HCT116 (cell line): ENCODE results near the gene SSR1. TPM values are rescaled to one million over a fixed set of nuclear protein-coding genes. Genes with fewer than 3 reads are reported as not detected.
"Not testable (repeated sequence)": the region's sequence is repeated elsewhere in the genome, so short reads cannot be mapped to it uniquely, and the experiment has no call there.

Source experiments
- ATAC-seq: fragments of 200-7000 bp; cut with Tn5 transposase; 2 replicates; pipeline ENCODE4 v1.9.1; 2020; ENCODE audit warnings: mild to moderate bottlenecking, moderate library complexity
- BruUV-seq: library from RNA; stranded (reverse); fragments of 400-500 nt; replicated peaks from 2 replicates; lab custom pipeline; 2021; lab: Mats Ljungman, UMichigan
- CTCF ChIA-PET: fragments of 300-600 bp; sonication (Branson Sonifier 250); formaldehyde crosslinking; loops from one replicate; lab custom pipeline; 2021; ENCODE audit warnings: antibody characterized with exemption; lab: Charles Lee
- POLR2A ChIA-PET: fragments of 300-600, 350-600 bp; sonication (Branson Sonifier 250); formaldehyde crosslinking; loops from one replicate; lab custom pipeline; 2021; ENCODE audit warnings: antibody characterized with exemption; lab: Charles Lee
- RAD21 ChIA-PET, 2 experiments: fragments of 300-600 bp; sonication (Branson Sonifier 250); formaldehyde crosslinking; loops; one replicate each; lab custom pipeline; 2023; ENCODE audit warnings: low total read pairs in 2 of 2; ENCODE audit not compliant: uncharacterized antibody in 2 of 2, unreplicated experiment in 2 of 2, low non-redundant PET in 1 of 2; lab: Charles Lee
- DNase-seq: peaks from one replicate; pipeline ENCODE4 v3.0.0-alpha.2; 2010; ENCODE audit warnings: low read depth, low spot score
- H2AFZ ChIP-seq: fragments of 200-600 bp; shearing (Covaris generic), sonication (generic); 2 replicates; pipeline ENCODE4 v1.6.1; 2017; ENCODE audit warnings: low read depth, mixed run types, mixed read lengths, antibody characterized with exemption, low read length; ENCODE audit not compliant: poor library complexity, severe bottlenecking
- H3K27ac ChIP-seq: 2 replicates; pipeline ENCODE4 v1.5.1; 2012; ENCODE audit warnings: low read depth, low read length
- H3K27me3 ChIP-seq: fragments of 200-600 bp; sonication (generic); 2 replicates; pipeline ENCODE4 v1.6.1; 2016; ENCODE audit warnings: mixed run types, low read length, mixed read lengths; ENCODE audit not compliant: insufficient read depth
- H3K36me3 ChIP-seq, 2 experiments: fragments of 200-500 bp in 1 of 2; fragments of 200-600 bp in 1 of 2; sonication (Bioruptor generic) in 1 of 2; sonication (generic) in 1 of 2; 2 replicates each; pipeline versions ENCODE4 v1.5.1 to v1.6.1; 2014 to 2016; ENCODE audit warnings: low read length in 2 of 2, inconsistent platforms in 1 of 2, mixed read lengths in 1 of 2, mixed run types in 1 of 2; ENCODE audit not compliant: insufficient read depth in 2 of 2, control insufficient read depth in 1 of 2
- H3K4me1 ChIP-seq, 2 experiments: fragments of 200-600 bp in 1 of 2; sonication (generic) in 1 of 2; 2 replicates each; pipeline versions ENCODE4 v1.5.1 to v1.6.1; 2012 to 2017; ENCODE audit warnings: low read length in 2 of 2, inconsistent platforms in 1 of 2, mild to moderate bottlenecking in 1 of 2, mixed read lengths in 1 of 2, mixed run types in 1 of 2, moderate library complexity in 1 of 2; ENCODE audit not compliant: insufficient read depth in 2 of 2, control insufficient read depth in 1 of 2
- H3K4me2 ChIP-seq: fragments of 200-600 bp; sonication (generic); 2 replicates; pipeline ENCODE4 v1.6.1; 2017; ENCODE audit warnings: mixed run types, low read length, mixed read lengths
- H3K4me3 ChIP-seq, 2 experiments: fragments of 200-600 bp in 1 of 2; sonication (generic) in 1 of 2; replicated peaks in 1 of 2; 2 replicates each; pipeline ENCODE4 v1.5.1; 2011 to 2016; ENCODE audit warnings: low read length in 2 of 2, control low read depth in 1 of 2, low read depth in 1 of 2, mild to moderate bottlenecking in 1 of 2, mixed read lengths in 1 of 2, mixed run types in 1 of 2
- H3K79me2 ChIP-seq: fragments of 200-600 bp; sonication (generic); 2 replicates; pipeline ENCODE4 v1.6.1; 2017; ENCODE audit warnings: mild to moderate bottlenecking, mixed run types, low read length, moderate library complexity, mixed read lengths; ENCODE audit not compliant: insufficient read depth
- H3K9ac ChIP-seq: fragments of 200-600 bp; sonication (generic); 2 replicates; pipeline ENCODE4 v1.6.1; 2016; ENCODE audit warnings: low read length, mixed read lengths
- H3K9me2 ChIP-seq: fragments of 200-600 bp; sonication (generic), shearing (Covaris generic); 2 replicates; pipeline ENCODE4 v1.6.1; 2017; ENCODE audit warnings: mixed run types, mild to moderate bottlenecking, moderate library complexity; ENCODE audit not compliant: insufficient read depth
- H3K9me3 ChIP-seq, 2 experiments: fragments of 200-500 bp in 1 of 2; fragments of 200-600 bp in 1 of 2; sonication (Bioruptor generic) in 1 of 2; sonication (generic) in 1 of 2; 2 replicates each; pipeline ENCODE4 v1.6.1; 2014 to 2017; ENCODE audit warnings: low read length in 2 of 2, mixed read lengths in 2 of 2, inconsistent platforms in 1 of 2, low read depth in 1 of 2, mild to moderate bottlenecking in 1 of 2, mixed run types in 1 of 2, moderate library complexity in 1 of 2; ENCODE audit not compliant: control insufficient read depth in 1 of 2, insufficient read depth in 1 of 2
- H4K20me1 ChIP-seq: fragments of 200-600 bp; sonication (generic), shearing (Covaris generic); 2 replicates; pipeline ENCODE4 v1.6.1; 2017; ENCODE audit warnings: mixed run types, mild to moderate bottlenecking, moderate library complexity; ENCODE audit not compliant: insufficient read depth
- EGR1 ChIP-seq: IDR thresholded peaks from 2 replicates; pipeline ENCODE4 v1.6.1; 2012; ENCODE audit warnings: low read depth
- JUND ChIP-seq: IDR thresholded peaks from 2 replicates; pipeline ENCODE4 v1.6.1; 2012
- POLR2AphosphoS5 ChIP-seq: IDR thresholded peaks from 2 replicates; pipeline ENCODE4 v1.6.1; 2011; ENCODE audit warnings: mild to moderate bottlenecking, low read depth, low read length, moderate library complexity
- ZFX ChIP-seq: fragments of 450-650 bp; IDR thresholded peaks from 2 replicates; pipeline ENCODE4 v1.6.1; 2017
- intact Hi-C: fragments of 100-400 bp; cut with micrococcal nuclease; formaldehyde crosslinking; loops from 2 replicates; pipeline ENCODE4 v1.10.0; 2022
- total RNA-seq: library from RNA; stranded (reverse); gene quantifications from one replicate; pipeline ENCODE4 v1.2.1, GENCODE V29; 2021; ENCODE audit not compliant: unreplicated experiment

Gene SSR1
- total RNA-seq, 1 experiment from 2014 or later: 127 TPM

DNA sequence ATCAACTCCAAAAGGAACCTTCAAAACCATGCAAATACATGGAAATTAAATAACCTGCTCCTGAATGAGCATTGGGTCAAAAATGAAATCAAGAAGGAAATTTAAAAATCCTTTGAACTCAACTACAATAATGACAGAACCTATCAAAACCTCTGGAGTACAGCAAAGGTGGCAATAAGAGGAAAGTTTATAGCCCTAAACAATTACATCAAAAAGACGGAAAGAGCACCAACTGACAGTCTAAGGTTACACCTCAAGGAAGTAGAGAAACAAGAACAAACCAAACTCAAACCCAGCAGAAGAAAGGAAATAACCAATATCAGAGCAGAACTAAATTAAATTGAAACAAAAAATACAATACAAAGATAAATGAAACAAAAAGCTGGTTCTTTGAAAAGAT is 37.6 kb upstream of the SSR1 start:
- H3K9me3 ChIP-seq, CTCF ChIA-PET, H3K9ac ChIP-seq, intact Hi-C loops, H3K27me3 ChIP-seq, ATAC-seq, H3K4me2 ChIP-seq, H4K20me1 ChIP-seq, H3K79me2 ChIP-seq, H3K9me2 ChIP-seq, H3K36me3 ChIP-seq, POLR2A ChIA-PET, BruUV-seq, RAD21 ChIA-PET, DNase-seq, H3K4me3 ChIP-seq, H2AFZ ChIP-seq, H3K27ac ChIP-seq: not testable (repeated sequence)
- peaks cover 6 to 14% of the 10 kb centered on the region in 2 experiments; a peak in 3 of 4 replicates for H3K4me1 ChIP-seq

DNA sequence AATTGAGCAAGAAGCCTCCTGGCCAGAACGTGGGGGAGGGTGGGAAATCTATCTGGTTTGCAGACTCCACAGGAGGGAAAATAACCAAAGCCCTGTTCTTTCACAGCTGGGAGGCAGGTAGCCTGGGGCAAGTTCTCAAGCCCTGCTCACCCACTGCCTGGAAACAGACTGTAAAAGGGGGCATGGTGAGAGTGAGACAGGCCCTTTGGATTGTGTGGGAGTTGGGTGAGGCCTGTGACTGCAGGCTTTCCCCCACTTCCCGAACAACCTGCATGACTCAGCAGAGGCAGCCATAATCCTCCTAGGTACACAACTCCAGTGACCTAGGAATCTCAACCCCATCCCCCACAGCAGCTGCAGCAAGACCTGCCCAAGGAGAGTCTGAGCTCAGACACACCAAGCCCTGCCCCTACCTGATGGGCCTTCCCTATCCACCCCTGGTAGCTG is 34.6 kb upstream of the SSR1 start:
- peak overlapping the region; percentile 38 for H3K9ac ChIP-seq
- H3K9me3 ChIP-seq, POLR2A ChIA-PET, H3K4me3 ChIP-seq, H3K9me2 ChIP-seq, H4K20me1 ChIP-seq, H3K27me3 ChIP-seq, CTCF ChIA-PET, intact Hi-C loops, BruUV-seq, H3K79me2 ChIP-seq, DNase-seq, H3K36me3 ChIP-seq: not testable (repeated sequence)
- ATAC-seq: peak; percentile 70
- RAD21 ChIA-PET: interaction anchor here in 1 of 2 experiments (0.6 kb wide), 1 partner anchor 32 kb away, joined by 7 read pairs; no protein-coding TSS in a partner anchor
- H2AFZ ChIP-seq: peak overlapping the region; percentile 86
- H3K4me2 ChIP-seq: peak overlapping the region; percentile 52
- H3K27ac ChIP-seq: peak overlapping the region; percentile 61
- H3K4me1 ChIP-seq: peaks cover 6 to 16% of the 10 kb centered on the region in 2 experiments; a peak in 3 of 4 replicates
- TF ChIP-seq ZFX (peak; percentile 50; the same call in 1 of the 2 replicates), POLR2AphosphoS5 (peak; percentile 22; the same call in 1 of the 2 replicates), JUND (peak; percentile 36; the same call in 1 of the 2 replicates), EGR1 (peak; percentile 66)
